HG02852 (cell line): ENCODE measurements around the gene AMDHD1.
A peak's percentile ranks its signal among the peaks of the same experiment; 100 is the strongest.

Experiments used
- ATAC-seq: cut with Tn5 transposase; IDR thresholded peaks from one replicate; pipeline ENCODE4 v1.9.1; 2021; ENCODE audit warnings: mild to moderate bottlenecking, moderate library complexity; ENCODE audit not compliant: unreplicated experiment

Gene AMDHD1

GRCh38 chr12:95993907-95994306 lies 50.8 kb downstream of the AMDHD1 start:
- ATAC-seq, result no peak

- ATAC-seq, result no peak
These were observed 51.3 kb downstream of the AMDHD1 start for GRCh38 chr12:95994476-95994875.

- ATAC-seq, result no peak
These were observed 52.3 kb downstream of the AMDHD1 start for GRCh38 chr12:95995238-95996031.

GRCh38 chr12:95996034-95996658 lies 53.0 kb downstream of the AMDHD1 start, which contains the start of gene HAL:
TSS of gene HAL (minus strand) at chr12:95996344. CDS start at chr12:95995910, 434 bp downstream.
- ATAC-seq, result no peak

GRCh38 chr12:95997276-95997675 lies 54.1 kb downstream of the AMDHD1 start:
- no peak for ATAC-seq

- ATAC-seq, result no peak
These were observed 54.9 kb downstream of the AMDHD1 start for GRCh38 chr12:95997911-95998510.

DNA sequence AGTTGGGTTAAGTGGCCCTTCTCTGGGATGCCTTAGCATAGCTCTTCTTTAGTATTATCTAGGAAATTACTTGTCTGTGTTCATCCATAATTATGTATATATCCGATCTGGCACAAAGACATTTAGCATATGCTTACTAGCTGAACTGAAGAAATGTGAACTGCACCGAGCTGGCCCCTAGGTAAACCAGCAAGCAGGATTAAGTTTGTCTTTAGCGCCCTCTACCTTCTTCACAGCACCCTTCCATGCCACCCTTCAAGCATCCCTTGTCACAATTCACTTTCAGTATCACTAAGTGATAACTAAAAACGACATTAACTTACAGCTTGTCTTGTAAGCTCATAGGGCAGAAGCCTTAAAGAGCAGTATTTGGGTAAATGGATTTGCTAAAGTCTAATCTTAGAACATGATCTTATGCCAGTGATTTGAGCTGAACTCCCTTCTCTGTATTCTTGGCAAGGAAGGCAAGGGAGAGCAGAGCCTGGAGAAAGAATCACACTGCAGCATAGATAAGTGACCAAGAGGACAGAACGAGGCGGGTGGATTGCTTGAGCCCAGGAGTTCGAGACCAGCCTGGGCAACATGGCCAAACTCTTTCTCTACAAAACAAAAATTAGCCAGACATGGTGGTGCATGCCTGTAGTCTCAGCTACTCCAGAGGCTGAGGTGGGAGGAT lies 55.6 kb downstream of the AMDHD1 start:
- peak; percentile 96 for ATAC-seq

GRCh38 chr12:95999484-95999883 lies 56.4 kb downstream of the AMDHD1 start:
- ATAC-seq, result no peak

- no peak for ATAC-seq
These were observed 57.7 kb downstream of the AMDHD1 start for GRCh38 chr12:96000858-96001257.

DNA sequence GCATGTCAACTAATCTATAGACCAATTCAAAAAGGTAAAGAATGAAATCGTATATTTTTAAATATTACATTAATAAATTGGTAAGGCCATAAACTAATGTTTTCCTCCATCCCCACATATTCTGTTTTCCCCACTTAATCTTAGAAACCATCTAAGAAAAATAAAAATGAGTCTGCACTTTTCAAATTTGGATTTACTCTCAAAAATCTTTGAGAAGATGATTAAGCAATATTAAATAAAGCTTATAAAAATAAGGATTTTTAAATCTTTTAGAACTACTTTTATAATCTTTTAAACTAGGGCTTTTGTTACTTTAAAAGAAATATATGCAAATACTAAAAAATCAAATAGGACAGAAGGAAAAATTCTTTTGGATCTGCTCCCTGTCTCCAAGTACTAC lies 63.6 kb downstream of the AMDHD1 start:
- no peak for ATAC-seq

GRCh38 chr12:96007729-96008128 lies 64.6 kb downstream of the AMDHD1 start:
- ATAC-seq, result no peak

DNA sequence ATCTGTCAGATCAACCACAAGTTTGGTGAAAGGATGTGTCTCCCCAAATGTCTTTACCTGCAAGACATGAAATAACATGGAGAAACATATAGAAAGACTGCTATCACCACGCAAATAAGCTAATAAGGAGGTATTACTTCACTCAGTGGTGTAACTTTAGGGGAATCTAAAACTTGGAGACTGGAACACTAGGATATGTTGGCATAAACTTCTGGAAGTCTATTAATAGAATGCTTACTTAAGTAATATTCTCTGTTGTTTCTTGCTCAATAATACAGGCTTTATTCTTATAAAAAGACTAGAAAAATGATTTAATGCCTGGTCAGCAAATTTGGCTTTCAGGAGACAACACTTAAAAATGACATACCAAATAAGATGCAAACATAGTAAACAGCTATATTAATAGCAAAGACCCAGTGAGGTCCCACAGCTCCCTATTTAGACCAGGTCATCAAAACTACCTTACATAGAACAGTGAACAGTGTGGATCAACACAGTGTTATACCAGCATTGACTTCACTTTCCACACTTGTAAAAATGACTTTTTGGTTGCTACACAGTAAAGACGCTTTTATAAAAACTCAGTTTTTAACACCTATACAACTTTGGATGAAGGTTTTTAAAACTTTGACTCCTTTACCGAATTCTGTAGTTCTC lies 71.9 kb downstream of the AMDHD1 start:
- ATAC-seq, result no peak

- ATAC-seq, result no peak
These were observed 72.5 kb downstream of the AMDHD1 start for GRCh38 chr12:96015672-96016071.
